HPDE6-E6E7 (cell line): ENCODE measurements around the gene DBP.
A peak's percentile ranks its signal among the peaks of the same experiment; 100 is the strongest.
"Not testable (repeated sequence)": the region's sequence is repeated elsewhere in the genome, so short reads cannot be mapped to it uniquely, and the experiment has no call there.

Experiments
- DNase-seq: peaks from one replicate; pipeline ENCODE4 v3.0.0; 2011; ENCODE audit warnings: missing footprints; ENCODE audit errors: extremely low spot score

DBP gene

GRCh38 chr19:48668332-48668731, 31.2 kb upstream of the DBP start:
- DNase-seq = no peak

DNA sequence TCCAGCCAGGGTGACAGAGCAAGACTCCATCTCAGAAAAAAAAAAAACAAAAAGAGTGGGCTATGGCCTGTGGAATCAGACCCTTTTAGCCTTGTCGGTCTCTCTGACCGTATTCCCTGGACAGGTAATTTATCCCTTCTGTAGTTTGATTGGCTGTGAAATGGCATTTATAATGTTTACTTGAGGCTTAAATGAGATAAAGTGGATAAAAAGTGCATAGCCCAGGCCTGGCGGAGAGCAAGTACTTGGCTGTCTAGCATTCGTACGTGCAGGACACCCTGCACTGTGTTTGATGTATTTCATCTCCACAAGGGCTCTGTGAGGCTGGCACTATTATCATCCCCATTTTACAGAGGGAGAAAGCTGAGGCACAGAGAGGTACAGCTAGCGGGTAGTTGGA, 28.6 kb upstream of the DBP start:
- DNase-seq = no peak

DNA sequence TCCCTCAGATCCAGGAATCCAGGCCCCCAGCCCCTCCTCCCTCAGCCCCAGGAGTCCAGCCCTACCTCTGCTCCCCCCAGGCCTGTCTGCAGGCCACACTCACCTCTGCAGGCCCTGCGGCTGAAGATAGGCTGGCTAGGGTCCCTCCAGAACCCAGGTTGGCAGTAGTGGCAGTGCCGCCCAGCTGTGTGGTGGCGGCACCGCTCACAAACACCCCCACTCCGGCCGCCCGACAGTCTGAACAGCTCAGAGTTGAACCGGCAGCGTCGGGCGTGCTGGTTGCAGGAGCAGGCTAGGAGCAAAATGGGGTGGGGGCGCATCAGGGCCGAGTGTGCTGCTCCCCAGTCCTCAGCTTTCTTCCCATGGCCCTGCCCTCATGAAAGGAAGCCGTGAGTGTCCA, 27.3 kb upstream of the DBP start:
- DNase-seq = no peak

GRCh38 chr19:48663667-48664066, 26.5 kb upstream of the DBP start:
- DNase-seq = no peak

- DNase-seq = no peak
Observed at GRCh38 chr19:48661711-48662090, 24.5 kb upstream of the DBP start.

GRCh38 chr19:48660852-48661710, 23.9 kb upstream of the DBP start:
- peak; percentile 90 for DNase-seq

GRCh38 chr19:48659768-48660167, 22.6 kb upstream of the DBP start:
- no peak for DNase-seq

DNA sequence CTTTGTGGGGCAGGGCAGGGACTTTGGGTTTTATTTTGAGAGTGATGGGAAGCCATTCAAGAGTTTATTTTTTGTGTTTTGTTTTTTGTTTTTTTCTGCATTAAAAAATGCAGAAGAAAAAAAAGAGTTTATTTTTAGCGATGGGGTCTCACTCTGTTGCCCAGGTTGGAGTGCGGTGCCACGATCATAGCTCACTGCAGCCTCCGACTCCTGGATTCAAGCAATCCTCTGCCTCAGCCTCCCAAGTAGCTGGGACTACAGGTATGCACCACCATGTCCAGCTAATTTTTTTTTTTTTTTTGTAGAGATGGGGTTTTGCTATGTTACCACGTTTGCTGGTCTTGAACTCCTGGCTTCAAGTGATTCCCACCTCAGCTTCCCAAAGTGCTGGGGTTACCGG, 21.3 kb upstream of the DBP start:
- no peak for DNase-seq

DNA sequence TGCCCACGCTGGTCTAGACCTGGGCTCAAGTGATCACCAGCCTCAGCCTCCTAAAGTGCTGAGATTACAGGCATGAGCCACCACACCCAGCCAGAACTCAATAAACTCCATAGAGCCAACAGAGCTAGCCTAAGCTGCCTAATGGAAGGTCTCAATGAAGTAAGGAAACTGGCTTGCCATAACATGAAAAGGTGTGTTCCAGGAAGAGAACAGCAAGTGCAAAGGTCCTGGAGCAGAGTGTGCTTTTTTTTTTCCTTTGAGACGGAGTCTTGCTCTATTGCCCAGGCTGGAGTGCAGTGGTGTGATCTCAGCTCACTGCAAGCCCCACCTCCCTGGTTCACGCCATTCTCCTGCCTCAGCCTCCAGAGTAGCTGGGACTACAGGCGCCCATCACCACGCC, 20.6 kb upstream of the DBP start:
- not testable (repeated sequence) for DNase-seq

DNA sequence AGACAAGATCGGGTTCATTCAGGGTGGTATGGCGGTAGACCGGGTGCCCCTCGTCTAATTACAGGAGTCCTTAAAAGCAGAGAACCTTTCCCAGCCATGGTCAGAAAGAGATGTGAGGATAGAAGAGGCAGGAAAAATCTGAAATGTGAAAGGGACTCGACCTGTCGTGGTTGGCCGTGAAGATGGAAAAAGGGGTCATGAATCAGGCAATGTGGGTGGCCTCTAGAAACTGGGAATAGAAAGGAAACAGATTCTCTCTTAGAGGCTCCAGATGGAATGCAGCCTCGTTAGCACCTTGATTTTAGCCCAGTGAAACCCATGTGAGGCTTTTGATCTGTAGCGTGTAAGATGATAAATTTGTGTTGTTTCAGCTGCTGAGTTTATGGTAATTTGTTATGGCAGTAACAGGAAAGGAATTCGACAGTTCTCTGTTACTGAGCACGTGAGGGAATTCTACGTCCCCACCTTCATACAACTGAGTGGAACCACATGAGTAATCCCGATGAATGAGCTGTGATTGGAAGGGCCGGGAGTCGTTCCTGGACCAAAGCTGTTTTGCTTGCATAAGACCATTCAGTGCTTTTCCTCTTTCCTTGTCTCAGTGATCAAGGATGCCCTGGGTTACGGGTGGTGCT, 19.8 kb upstream of the DBP start:
- DNase-seq = no peak

- no peak for DNase-seq
Observed at GRCh38 chr19:48654299-48655059, 17.3 kb upstream of the DBP start.

DNA sequence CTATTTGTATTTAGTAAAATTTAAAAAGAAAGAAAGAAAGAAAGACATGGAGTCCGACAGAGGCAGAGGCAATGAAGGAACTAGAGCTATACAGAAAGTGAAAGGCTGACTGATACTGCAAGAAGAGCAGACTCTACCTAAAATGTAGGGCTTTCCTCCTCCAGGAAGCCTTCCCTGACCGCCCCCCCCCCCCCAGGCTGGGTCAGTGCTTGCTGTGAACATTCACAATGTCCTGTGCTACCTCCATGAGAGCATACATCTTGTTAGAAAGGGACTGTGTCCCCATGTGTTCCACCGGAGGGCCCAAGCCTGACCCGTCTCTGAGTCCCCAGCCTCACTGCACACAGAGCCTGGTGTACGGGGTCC, 14.5 kb upstream of the DBP start:
- no peak for DNase-seq

GRCh38 chr19:48650974-48651682, 13.9 kb upstream of the DBP start:
- no peak for DNase-seq

DNA sequence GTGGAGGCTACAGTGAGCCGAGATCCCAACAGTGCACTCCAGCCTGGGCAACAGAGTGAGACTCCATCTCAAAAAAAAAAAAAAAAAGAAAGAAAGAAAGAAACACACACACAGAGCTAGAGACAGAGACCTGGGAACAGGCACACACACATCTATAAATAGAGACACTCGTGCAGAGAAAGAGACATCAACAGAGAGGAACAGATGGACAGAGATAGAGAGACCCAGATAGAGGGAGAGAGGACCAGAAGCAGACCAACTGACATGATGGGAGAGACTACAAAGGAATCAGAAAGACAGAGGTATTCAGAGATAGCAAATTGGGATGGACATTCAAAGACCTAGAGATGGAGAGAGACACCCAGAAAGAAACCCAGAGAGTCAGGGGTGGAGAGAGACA, 11.0 kb upstream of the DBP start:
- DNase-seq = no peak

- DNase-seq = no peak
Observed at GRCh38 chr19:48646722-48647216, 9.6 kb upstream of the DBP start.

DNA sequence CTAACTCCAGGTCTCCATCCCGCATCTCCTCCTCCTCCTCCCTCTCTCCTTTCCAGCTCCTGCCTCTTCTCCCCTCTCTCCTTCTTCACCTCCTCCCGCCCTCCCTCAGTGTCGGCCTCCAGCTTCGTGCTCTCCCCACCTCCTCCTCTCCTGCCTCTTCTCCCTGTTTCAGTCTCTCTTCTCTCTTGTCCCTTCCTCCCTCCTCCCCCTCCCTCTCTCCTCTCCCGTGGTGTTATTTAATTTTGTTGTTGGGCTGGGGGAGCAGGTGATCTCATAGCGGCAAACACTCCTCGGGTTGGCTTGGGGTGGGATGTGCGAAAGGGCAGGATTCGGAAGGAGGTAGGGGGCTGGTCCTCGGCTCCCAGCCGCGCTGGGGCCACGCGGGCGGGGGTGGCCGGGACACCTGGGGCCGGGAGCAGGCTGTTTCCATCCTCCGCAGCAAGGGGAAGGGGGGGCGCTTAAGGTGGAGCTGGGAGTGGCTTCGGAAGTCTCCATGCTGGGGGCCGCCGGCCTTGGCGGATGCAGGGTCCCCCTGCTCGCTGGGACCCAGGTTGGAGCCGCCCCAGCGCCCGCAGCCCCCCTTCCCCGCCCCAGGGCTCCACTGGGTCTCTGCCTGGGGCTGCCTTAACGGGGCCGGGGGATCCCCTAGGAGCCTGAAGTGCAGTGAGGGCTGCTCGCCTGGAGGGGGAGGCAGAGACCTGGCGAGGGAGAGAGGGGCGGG, 9.0 kb upstream of the DBP start, which contains the start of gene CA11:
Gene CA11 (minus strand): TSS at position 187 of the 721 bp plus-strand sequence. CDS start 555 bp downstream, outside the sequence.
- DNase-seq = peak; percentile 89

DNA sequence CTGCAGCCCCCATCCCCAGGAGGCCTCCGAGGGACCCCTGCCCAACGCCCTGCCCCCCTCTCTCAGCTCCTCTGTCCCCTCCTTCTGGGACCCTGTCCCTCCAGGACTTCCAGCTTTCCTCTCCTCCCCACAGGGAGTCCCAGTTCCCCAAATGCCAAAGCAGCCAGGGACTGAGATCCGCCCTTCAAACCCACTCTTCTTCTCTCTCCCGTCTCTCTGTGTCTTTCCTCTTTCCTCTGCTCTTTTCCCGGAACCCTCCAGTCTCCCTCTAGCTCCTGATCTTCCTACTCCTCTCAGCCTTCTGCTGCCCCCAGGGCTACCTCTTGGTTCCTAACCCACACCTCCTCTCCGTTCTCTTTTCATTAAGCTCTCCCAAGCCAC, 8.4 kb upstream of the DBP start:
- DNase-seq = no peak

DNA sequence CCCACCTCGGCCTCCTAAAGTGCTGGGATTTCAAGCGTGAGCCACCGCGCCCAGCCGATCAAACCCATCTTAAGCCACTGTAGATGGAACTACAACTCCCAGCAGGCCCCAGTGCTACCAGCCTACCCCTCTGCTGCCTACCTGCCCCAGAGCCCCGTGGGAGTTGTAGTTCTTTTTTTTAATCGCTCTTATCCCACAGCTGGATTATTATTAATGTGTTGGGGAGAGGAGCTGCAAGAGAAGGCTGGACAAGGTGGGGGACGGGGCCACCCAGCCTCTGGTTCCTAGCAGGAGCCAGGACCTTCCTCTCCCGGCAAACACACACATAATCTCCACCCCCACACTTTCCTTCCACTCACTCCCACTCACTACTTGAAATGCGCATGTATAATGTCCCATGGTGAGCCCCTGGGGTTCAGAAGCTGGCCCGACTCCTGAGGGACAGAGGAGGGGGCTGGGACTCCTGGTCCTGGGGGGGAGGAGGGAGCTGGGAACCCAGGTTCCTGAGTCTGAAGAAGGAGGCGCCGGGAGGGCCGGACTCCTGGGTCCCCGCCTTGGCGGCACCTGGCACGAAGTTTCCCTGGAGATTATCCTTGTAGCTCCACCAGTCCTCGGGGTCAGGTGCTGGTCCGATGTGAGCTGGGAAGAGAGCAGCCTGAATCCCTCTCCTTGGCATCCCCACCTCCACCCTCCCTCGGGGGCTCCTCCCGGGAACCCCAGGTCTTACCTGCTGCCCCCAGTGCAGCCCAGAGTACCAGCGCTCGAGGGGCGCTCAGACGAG, 7.8 kb upstream of the DBP start:
- no peak for DNase-seq

DNA sequence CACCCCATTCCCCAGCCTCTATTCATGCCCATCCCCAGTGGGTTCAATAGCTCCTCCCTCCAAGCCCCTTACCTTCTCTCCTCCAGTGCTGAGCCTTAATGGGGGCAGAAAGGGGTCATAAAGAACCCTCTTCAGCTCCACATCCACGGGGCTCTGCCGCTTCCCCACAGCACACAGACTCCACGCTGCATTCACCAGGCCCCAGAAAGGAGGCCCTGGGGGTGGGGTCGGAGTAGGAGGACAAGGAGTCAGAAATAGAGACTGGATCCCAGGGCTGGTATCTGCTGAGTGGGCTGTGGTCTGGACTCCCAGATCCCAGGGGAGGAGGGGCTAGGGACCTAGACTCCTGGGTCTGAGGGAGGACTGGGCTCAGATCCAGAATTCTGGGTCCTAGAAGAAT, 7.2 kb upstream of the DBP start:
- DNase-seq = no peak

- DNase-seq = no peak
Observed at GRCh38 chr19:48642862-48643261, 5.7 kb upstream of the DBP start.
